Activated B cell treated with CpG ODN at 0.5 μM for 24 hours (primary cell): ENCODE data around the gene PCSK2. TPM values are rescaled to one million over a fixed set of nuclear protein-coding genes. Genes with fewer than 3 reads are reported as not detected.

Source experiments
- ATAC-seq: fragments of 200-7000 bp; cut with Tn5 transposase; one replicate; pipeline ENCODE4 v1.10.0; 2021; ENCODE audit warnings: low read depth, mild to moderate bottlenecking, moderate library complexity
- CTCF ChIA-PET: fragments of 350-600 bp; sonication (Branson Sonifier 250); formaldehyde crosslinking; loops from one replicate; lab custom pipeline; 2021; ENCODE audit warnings: antibody characterized with exemption; lab: Charles Lee
- POLR2A ChIA-PET: fragments of 350-600 bp; sonication (Branson Sonifier 250); formaldehyde crosslinking; loops from one replicate; lab custom pipeline; 2021; ENCODE audit warnings: antibody characterized with exemption; lab: Charles Lee
- DNase-seq: peaks from one replicate; pipeline ENCODE4 v3.0.0; 2022
- H3K27ac Mint-ChIP-seq: one replicate; pipeline ENCODE4 v1.8.0; 2020; ENCODE audit warnings: mixed read lengths
- H3K27me3 Mint-ChIP-seq: one replicate; pipeline ENCODE4 v1.8.0; 2021; ENCODE audit warnings: mixed read lengths
- H3K36me3 Mint-ChIP-seq: one replicate; pipeline ENCODE4 v1.8.0; 2021; ENCODE audit warnings: low read depth, mixed read lengths
- H3K4me1 Mint-ChIP-seq: one replicate; pipeline ENCODE4 v1.8.0; 2021; ENCODE audit warnings: mixed read lengths
- H3K4me3 Mint-ChIP-seq: one replicate; pipeline ENCODE4 v1.8.0; 2020; ENCODE audit warnings: mild to moderate bottlenecking, mixed read lengths
- H3K9me3 Mint-ChIP-seq: one replicate; pipeline ENCODE4 v1.8.0; 2020; ENCODE audit warnings: mixed read lengths
- intact Hi-C: fragments of 100-400 bp; cut with micrococcal nuclease; formaldehyde crosslinking; loops from one replicate; pipeline ENCODE4 v1.15.1; 2024
- total RNA-seq: library from RNA; stranded (reverse); gene quantifications from 2 replicates; pipeline ENCODE4 v1.2.3, GENCODE V29; 2022
- TF ChIP-seq, protein P1 (sequence below): fragments of 200-600 bp; IDR thresholded peaks from one replicate; pipeline ENCODE4 v1.8.0; 2022; ENCODE audit warnings: antibody characterized with exemption, mild to moderate bottlenecking

PCSK2 gene
- total RNA-seq, 1 donor from 2014 or later: not detected

DNA sequence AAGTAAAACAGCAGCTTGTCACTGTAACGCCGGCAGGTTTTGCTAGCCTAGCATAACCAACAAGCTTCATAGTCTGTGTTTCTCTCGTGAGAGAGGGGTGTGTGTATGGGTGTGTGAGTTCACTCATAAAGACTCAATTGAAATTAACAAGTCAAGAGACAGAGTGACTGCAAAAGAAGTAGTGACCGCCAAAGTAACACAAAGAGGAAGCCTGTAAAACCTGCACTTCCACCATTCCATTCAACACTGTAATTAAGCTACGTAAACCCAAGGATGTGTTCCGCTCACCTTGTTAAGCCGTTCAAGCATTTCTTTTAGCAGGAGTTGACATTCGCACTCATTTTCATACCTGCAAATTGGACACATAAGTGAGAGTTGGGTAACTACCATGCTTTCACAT, 297.7 kb downstream of the PCSK2 start:
- no peaks in the 10 kb centered on the region for H3K9me3 Mint-ChIP-seq
- intact Hi-C loops: no loop called here
- TF ChIP-seq, protein P1, sequence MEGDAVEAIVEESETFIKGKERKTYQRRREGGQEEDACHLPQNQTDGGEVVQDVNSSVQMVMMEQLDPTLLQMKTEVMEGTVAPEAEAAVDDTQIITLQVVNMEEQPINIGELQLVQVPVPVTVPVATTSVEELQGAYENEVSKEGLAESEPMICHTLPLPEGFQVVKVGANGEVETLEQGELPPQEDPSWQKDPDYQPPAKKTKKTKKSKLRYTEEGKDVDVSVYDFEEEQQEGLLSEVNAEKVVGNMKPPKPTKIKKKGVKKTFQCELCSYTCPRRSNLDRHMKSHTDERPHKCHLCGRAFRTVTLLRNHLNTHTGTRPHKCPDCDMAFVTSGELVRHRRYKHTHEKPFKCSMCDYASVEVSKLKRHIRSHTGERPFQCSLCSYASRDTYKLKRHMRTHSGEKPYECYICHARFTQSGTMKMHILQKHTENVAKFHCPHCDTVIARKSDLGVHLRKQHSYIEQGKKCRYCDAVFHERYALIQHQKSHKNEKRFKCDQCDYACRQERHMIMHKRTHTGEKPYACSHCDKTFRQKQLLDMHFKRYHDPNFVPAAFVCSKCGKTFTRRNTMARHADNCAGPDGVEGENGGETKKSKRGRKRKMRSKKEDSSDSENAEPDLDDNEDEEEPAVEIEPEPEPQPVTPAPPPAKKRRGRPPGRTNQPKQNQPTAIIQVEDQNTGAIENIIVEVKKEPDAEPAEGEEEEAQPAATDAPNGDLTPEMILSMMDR: no peak
- H3K27me3 Mint-ChIP-seq: peaks cover 18% of the 10 kb centered on the region
- ChIA-PET CTCF (no interaction called here), POLR2A (no interaction called here)
- no peak for ATAC-seq
- no peak for DNase-seq
- H3K36me3 Mint-ChIP-seq: no peaks in the 10 kb centered on the region
- no peak overlapping the region for H3K27ac Mint-ChIP-seq
- no peak overlapping the region for H3K4me3 Mint-ChIP-seq
- no peaks in the 10 kb centered on the region for H3K4me1 Mint-ChIP-seq

- no peak for ATAC-seq
- no peaks in the 10 kb centered on the region for H3K4me1 Mint-ChIP-seq
- no peaks in the 10 kb centered on the region for H3K36me3 Mint-ChIP-seq
- ChIA-PET POLR2A (interaction anchor here (0.6 kb wide), 1 partner anchor 354 kb away, joined by 6 read pairs; no protein-coding TSS in a partner anchor), CTCF (no interaction called here)
- intact Hi-C loops: no loop called here
- no peak for DNase-seq
- TF ChIP-seq, protein P1: no peak
- peaks cover 22% of the 10 kb centered on the region for H3K27me3 Mint-ChIP-seq
- H3K4me3 Mint-ChIP-seq: no peak overlapping the region
- no peak overlapping the region for H3K27ac Mint-ChIP-seq
- no peaks in the 10 kb centered on the region for H3K9me3 Mint-ChIP-seq
Measured at GRCh38 chr20:17525132-17525531, 298.3 kb downstream of the PCSK2 start.

GRCh38 chr20:17525650-17526049, 298.8 kb downstream of the PCSK2 start:
- TF ChIP-seq, protein P1: no peak
- DNase-seq: no peak
- Mint-ChIP-seq H3K4me1 (peaks cover 4% of the 10 kb centered on the region), H3K27me3 (peaks cover 27% of the 10 kb centered on the region), H3K36me3 (no peaks in the 10 kb centered on the region), H3K27ac (no peak overlapping the region), H3K4me3 (no peak overlapping the region), H3K9me3 (no peaks in the 10 kb centered on the region)
- intact Hi-C loops: no loop called here
- ChIA-PET POLR2A (interaction anchor here (0.6 kb wide), 1 partner anchor 354 kb away, joined by 6 read pairs; no protein-coding TSS in a partner anchor), CTCF (no interaction called here)
- ATAC-seq: peak; percentile 54

DNA sequence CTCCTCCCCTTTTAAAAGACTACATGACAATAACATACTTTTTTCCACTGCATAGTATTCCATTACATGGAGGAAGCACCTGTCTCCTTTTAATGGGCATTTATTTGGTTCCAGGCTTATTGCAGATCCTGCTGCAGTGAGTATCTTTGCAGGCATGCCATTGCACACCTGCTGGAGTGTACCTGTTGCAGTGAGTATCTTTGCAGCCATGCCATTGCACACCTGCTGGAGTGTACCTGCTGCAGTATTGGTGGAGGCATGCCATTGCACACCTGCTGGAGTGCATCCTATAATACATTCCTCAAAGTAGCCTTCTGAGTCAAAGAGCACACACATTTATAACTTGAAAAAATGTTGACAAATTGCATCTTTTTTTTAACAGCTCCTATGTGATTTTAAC, 302.7 kb downstream of the PCSK2 start:
- H3K4me3 Mint-ChIP-seq: no peak overlapping the region
- ATAC-seq: no peak
- H3K27me3 Mint-ChIP-seq: peaks cover 33% of the 10 kb centered on the region
- TF ChIP-seq, protein P1: no peak
- H3K27ac Mint-ChIP-seq: no peak overlapping the region
- no peak for DNase-seq
- POLR2A ChIA-PET: no interaction called here
- H3K36me3 Mint-ChIP-seq: no peaks in the 10 kb centered on the region
- CTCF ChIA-PET: interaction anchor here (1.0 to 1.1 kb wide), 2 partner anchors 89 to 120 kb away, joined by 3 read pairs; no protein-coding TSS in a partner anchor
- intact Hi-C loops: no loop called here
- no peaks in the 10 kb centered on the region for H3K9me3 Mint-ChIP-seq
- peaks cover 9% of the 10 kb centered on the region for H3K4me1 Mint-ChIP-seq

- ChIA-PET POLR2A (no interaction called here), CTCF (interaction anchor here (1.0 to 1.1 kb wide), 2 partner anchors 88 to 119 kb away, joined by 3 read pairs; no protein-coding TSS in a partner anchor)
- no peak for DNase-seq
- intact Hi-C loops: no loop called here
- H3K27me3 Mint-ChIP-seq: peaks cover 33% of the 10 kb centered on the region
- TF ChIP-seq, protein P1: no peak
- H3K9me3 Mint-ChIP-seq: no peaks in the 10 kb centered on the region
- peaks cover 9% of the 10 kb centered on the region for H3K4me1 Mint-ChIP-seq
- H3K27ac Mint-ChIP-seq: no peak overlapping the region
- no peaks in the 10 kb centered on the region for H3K36me3 Mint-ChIP-seq
- no peak for ATAC-seq
- peak overlapping the region; percentile 54 for H3K4me3 Mint-ChIP-seq
Measured at GRCh38 chr20:17530153-17530552, 303.3 kb downstream of the PCSK2 start.
